Muscle layer of duodenum (tissue), 2 donors: ENCODE data around the gene PTPRN2.

ENCODE experiments used
- H3K27ac ChIP-seq: one replicate; pipeline ENCODE4 v1.7.0; 2013; ENCODE audit warnings: mild to moderate bottlenecking, low read length
- H3K27me3 ChIP-seq: one replicate; pipeline ENCODE4 v1.7.0; 2013; ENCODE audit warnings: low read depth, mild to moderate bottlenecking, control low read depth, low read length
- H3K36me3 ChIP-seq, 2 donors: one replicate each; pipeline ENCODE4 v1.7.0; 2013; ENCODE audit warnings: low read length in 2 of 2, control low read depth in 1 of 2, mild to moderate bottlenecking in 1 of 2; ENCODE audit not compliant: insufficient read depth in 2 of 2, control insufficient read depth in 1 of 2
- H3K4me1 ChIP-seq, 2 donors: one replicate each; pipeline ENCODE4 v1.7.0; 2013; ENCODE audit warnings: low read length in 2 of 2, mild to moderate bottlenecking in 2 of 2, control low read depth in 1 of 2, moderate library complexity in 1 of 2; ENCODE audit not compliant: insufficient read depth in 2 of 2, control insufficient read depth in 1 of 2
- H3K4me3 ChIP-seq, 2 donors: one replicate each; pipeline ENCODE4 v1.7.0; 2013; ENCODE audit warnings: low read length in 2 of 2, low read depth in 1 of 2, mild to moderate bottlenecking in 1 of 2
- H3K9me3 ChIP-seq, 2 donors: one replicate each; pipeline ENCODE4 v1.7.0; 2013; ENCODE audit warnings: low read length in 2 of 2, control low read depth in 1 of 2, mild to moderate bottlenecking in 1 of 2; ENCODE audit not compliant: control insufficient read depth in 1 of 2
- donor health status: healthy.

PTPRN2 gene

GRCh38 chr7:157679607-157680006 is 908.0 kb downstream of the PTPRN2 start:
- peaks cover 26% of the 10 kb centered on the region for H3K27me3 ChIP-seq
- no peaks in the 10 kb centered on the region for H3K9me3 ChIP-seq
- no peak overlapping the region for H3K4me3 ChIP-seq
- H3K4me1 ChIP-seq, result peaks cover 0 to 9% of the 10 kb centered on the region in 2 donors
- no peaks in the 10 kb centered on the region for H3K36me3 ChIP-seq
- H3K27ac ChIP-seq, result no peak overlapping the region

DNA sequence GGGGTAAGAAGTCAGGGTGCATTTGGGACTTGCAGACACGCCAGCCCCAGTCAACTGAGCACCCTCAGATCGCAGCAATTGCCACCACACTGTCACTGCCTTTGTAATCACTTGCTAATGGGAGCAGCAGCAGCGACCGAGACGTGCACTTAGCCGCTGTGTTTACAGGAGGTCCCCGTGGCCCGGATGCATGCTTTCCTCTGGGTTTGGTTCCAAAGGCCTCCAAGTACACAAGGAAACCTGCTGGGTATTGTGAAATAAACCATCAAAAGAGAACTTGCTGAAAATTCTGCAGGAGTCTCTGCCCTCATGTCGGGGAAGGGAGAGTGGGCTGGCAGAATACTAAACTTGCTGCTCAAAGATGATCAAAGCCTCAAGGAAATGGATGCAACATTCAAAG is 909.1 kb downstream of the PTPRN2 start:
- Histone ChIP-seq H3K4me1 (no peaks in the 10 kb centered on the region), H3K36me3 (no peaks in the 10 kb centered on the region), H3K9me3 (no peaks in the 10 kb centered on the region), H3K27me3 (peaks cover 22% of the 10 kb centered on the region), H3K27ac (no peak overlapping the region), H3K4me3 (no peak overlapping the region)

DNA sequence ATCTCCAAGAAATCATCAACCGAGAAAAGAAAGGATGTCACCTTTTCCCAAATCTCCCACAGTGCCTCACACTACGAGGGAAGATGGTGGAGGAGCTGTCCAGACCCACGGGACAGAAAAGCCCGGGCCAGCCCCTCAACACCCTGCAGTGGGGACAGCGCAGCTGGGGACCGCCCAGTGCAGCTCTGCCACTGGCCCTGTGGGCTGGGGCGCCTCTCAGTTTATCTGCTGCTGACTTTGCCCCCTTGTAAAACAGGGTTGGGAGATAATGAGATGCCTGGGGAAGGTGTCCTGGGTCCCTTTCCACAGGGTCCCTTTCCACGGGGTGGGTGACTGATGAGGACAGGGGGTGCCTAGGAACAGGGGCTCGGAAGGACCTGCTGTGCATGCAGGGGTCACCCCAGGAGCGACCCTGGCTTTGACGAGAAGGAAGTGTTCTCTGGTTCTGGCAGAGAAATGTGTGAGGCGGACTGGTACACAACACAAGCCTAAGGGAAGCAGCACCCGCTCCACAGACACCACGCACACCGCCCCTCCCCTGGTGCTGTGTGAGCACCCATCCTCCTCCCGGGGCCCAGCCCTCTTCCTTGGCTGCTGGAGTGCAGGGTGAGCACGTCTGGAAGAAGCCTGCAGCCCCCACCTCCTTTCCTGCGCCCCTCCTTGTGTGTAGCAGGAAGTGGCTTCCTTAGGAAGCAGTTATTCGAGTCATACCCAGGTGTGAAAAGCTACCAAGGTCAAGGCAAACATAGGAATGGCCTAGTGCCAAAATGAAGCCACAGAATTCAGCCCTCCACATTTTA is 911.0 kb downstream of the PTPRN2 start:
- peaks cover 4% of the 10 kb centered on the region for H3K27me3 ChIP-seq
- H3K9me3 ChIP-seq, result no peaks in the 10 kb centered on the region
- no peaks in the 10 kb centered on the region for H3K36me3 ChIP-seq
- no peak overlapping the region for H3K4me3 ChIP-seq
- H3K4me1 ChIP-seq, result no peaks in the 10 kb centered on the region
- H3K27ac ChIP-seq, result no peak overlapping the region

GRCh38 chr7:157676001-157676400 is 911.6 kb downstream of the PTPRN2 start:
- no peaks in the 10 kb centered on the region for H3K36me3 ChIP-seq
- no peaks in the 10 kb centered on the region for H3K27me3 ChIP-seq
- H3K4me1 ChIP-seq, result no peaks in the 10 kb centered on the region
- no peak overlapping the region for H3K27ac ChIP-seq
- H3K4me3 ChIP-seq, result no peak overlapping the region
- no peaks in the 10 kb centered on the region for H3K9me3 ChIP-seq

DNA sequence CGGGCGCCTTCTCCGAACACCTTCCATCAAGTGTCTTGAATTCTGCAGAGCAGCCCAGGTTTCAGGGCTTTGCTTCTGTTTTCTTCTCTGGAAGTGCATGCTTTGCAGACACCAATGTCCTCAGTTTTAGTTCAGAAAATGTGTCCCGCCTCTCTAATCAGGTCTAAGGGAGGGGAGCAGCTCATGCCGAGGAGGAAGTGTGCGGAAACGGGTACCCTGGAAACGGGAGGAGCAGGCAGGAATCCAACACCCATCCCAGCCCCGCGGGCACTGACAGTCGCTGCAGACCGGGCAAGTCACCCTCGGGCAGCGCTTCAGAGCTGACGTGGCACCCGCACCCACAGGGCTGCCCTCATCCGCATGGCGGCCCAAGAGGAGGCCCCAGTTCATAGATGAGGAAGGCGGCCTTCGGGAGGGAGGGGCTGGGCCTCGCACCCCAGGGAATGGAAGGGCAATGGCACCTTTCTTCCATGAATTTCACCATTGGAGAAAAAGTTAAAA is 912.1 kb downstream of the PTPRN2 start:
- no peaks in the 10 kb centered on the region for H3K9me3 ChIP-seq
- H3K36me3 ChIP-seq, result no peaks in the 10 kb centered on the region
- no peaks in the 10 kb centered on the region for H3K27me3 ChIP-seq
- no peaks in the 10 kb centered on the region for H3K4me1 ChIP-seq
- H3K27ac ChIP-seq, result no peak overlapping the region
- H3K4me3 ChIP-seq, result no peak overlapping the region

DNA sequence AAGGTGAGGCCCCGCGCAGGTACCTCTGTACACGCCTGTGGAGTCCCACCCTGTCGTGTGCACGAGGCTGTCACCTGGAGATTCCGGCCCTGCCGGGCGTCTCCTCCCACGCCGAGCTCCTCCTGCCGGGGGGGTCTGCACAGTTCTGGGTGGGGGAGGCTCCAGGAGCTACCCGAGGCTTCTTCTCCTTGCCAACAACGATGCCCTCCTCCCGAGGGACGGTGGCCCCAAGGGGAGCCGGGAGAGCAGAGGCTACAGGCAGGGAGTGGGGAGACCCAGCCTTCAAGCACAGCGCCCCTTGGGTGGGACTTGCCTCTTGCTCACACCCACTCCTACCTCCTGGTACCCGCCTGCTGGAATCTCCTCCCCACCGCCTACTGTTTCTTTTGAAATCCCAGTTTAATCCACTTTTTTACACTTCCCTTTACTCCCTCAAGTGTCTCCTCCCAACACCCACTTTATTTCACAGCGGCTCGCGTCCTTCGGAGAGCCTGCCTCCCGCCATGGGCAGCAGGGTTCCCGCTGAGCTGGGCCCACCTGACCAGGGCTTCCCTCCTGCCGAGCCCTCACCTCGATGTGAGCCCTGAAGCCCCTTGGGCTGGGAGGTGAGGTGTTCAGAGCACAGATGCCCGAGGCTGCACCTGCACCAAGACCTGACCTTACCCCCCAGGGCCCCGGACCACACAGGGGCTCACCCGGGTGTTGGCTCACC is 912.8 kb downstream of the PTPRN2 start:
- Histone ChIP-seq H3K4me1 (no peaks in the 10 kb centered on the region), H3K36me3 (no peaks in the 10 kb centered on the region), H3K9me3 (no peaks in the 10 kb centered on the region), H3K27ac (no peak overlapping the region), H3K4me3 (no peak overlapping the region), H3K27me3 (no peaks in the 10 kb centered on the region)

- Histone ChIP-seq H3K36me3 (no peaks in the 10 kb centered on the region), H3K4me3 (no peak overlapping the region), H3K9me3 (no peaks in the 10 kb centered on the region), H3K4me1 (no peaks in the 10 kb centered on the region), H3K27me3 (no peaks in the 10 kb centered on the region), H3K27ac (no peak overlapping the region)
Measured at GRCh38 chr7:157674027-157674714, 913.5 kb downstream of the PTPRN2 start.

- no peak overlapping the region for H3K27ac ChIP-seq
- no peak overlapping the region for H3K4me3 ChIP-seq
- no peaks in the 10 kb centered on the region for H3K27me3 ChIP-seq
- no peaks in the 10 kb centered on the region for H3K36me3 ChIP-seq
- H3K4me1 ChIP-seq, result no peaks in the 10 kb centered on the region
- no peaks in the 10 kb centered on the region for H3K9me3 ChIP-seq
Measured at GRCh38 chr7:157673573-157673972, 914.0 kb downstream of the PTPRN2 start.

DNA sequence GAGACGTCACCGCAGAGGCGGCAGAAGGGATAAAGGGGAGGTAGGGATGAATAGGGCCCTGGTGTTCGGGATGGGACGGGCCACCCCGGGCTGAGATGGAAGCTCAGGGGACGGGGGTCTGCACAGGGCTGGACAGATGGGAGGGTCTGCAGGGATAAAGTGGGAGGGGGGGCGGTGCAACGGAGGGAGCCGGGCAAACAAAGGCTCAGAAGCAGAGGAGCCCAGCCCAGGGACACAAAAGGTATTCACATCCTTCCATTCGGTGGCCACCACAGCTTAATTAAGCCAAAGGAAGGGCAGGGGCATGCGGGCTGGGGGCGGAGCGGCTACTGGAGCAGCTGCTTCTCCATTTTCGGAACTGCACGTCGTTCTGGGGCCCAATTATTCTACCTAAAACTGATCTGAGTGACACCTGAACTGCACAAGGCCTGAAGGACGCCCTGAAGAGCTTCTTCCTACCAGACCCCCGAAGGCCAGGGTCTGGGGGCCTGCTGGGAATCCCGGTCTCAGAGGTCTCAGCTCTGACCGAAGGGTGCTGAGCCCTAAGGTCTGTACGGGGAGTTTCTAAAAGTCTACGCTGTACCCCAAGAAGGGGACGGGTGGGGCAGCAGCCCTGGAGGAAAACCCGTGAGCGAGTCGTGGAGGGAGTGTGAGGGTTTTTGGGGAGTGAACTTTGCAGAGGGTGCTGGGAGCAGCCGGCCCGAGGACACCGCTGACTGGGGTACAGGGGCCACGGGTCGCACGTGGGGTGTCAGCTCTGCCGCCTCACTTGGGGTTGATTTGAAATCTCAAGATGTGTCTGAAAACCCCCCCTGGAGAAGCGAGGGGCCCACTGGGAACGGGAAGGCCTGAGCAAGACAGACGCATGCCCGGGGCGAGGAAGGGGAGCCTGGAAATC is 916.0 kb downstream of the PTPRN2 start:
- H3K27me3 ChIP-seq, result no peaks in the 10 kb centered on the region
- no peak overlapping the region for H3K27ac ChIP-seq
- no peaks in the 10 kb centered on the region for H3K9me3 ChIP-seq
- no peaks in the 10 kb centered on the region for H3K4me1 ChIP-seq
- no peaks in the 10 kb centered on the region for H3K36me3 ChIP-seq
- H3K4me3 ChIP-seq, result no peak overlapping the region

GRCh38 chr7:157670490-157671357 is 916.9 kb downstream of the PTPRN2 start:
- Histone ChIP-seq H3K36me3 (no peaks in the 10 kb centered on the region), H3K4me1 (no peaks in the 10 kb centered on the region), H3K9me3 (no peaks in the 10 kb centered on the region), H3K27me3 (no peaks in the 10 kb centered on the region), H3K27ac (no peak overlapping the region), H3K4me3 (no peak overlapping the region)
